HG03460 (cell line): ENCODE measurements around the gene ELFN1.

Source experiments
- ATAC-seq: cut with Tn5 transposase; IDR thresholded peaks from one replicate; pipeline ENCODE4 v1.9.1; 2021; ENCODE audit not compliant: unreplicated experiment

The ELFN1 gene

DNA sequence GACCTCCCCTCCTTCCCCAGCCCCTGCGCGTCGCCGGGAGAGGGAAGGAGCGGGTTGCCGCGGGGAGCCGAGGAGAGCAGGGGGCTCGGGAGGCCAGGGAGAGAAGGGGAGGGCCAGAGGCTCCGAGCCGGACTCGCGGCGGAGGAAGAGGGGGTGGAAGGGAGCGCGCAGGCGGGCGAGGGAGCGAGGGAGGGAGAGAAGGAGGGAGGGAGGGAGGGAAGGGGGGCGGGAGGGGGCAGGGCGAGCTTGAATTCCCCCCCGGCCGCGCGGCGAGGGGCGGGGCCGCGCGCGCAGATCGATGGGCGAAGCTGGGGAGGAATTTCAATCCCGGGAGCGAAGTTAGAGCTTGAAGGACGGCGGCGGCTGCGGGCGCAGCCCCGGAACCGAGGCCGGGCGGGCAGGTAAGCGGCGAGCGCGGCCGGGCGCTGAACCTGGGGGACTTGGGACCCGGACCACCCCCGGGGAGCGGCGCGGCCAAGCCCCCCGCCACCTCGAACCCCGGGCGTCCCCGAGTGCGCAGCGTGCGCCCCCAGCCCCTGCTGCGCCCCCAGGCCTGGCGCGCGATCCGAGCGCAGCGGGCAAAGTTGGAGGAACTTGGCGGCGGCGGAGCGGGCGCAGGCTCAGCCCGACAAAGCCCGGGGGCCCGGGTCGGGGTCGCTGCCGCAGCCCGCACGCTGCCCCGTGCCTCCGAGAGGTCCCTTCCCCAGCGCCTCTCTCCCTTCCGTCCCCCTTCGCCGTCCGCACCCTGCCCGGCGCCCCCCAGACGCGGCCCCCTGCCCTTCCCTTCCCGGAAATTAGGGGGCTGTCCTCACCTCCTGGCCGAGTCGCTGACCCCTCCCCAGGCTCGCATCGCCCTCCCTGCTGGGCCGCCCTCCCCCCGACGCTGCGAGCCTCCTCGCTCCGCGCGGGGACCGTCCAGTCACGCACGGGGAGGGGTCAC lies at the start of gene ELFN1:
TSS of gene ELFN1 (plus strand) at position 324 of the 940 bp plus-strand sequence. CDS start 74,320 bp downstream, outside the sequence.
- ATAC-seq: no peak

- no peak for ATAC-seq
These were observed 49.2 kb upstream of the ELFN1 start for GRCh38 chr7:1620835-1621234.

DNA sequence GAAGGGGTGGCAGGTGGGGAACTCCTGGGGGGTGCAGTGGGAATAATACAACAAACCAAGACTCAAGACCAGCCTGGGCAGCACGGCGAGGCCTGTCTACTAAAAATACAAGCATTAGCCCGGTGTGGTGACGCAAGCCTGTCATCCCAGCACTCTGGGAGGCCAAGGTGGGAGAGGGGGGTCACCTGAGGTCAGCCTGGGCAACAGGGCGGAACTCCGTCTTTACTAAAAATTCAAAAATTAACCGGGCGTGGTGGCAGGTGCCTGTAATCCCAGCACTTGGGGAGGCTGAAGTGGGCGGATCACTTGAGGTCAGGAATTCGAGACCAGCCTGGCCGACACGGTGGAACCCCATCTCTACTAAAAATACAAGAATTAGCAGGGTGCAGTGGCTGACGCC lies 48.4 kb upstream of the ELFN1 start:
- no peak for ATAC-seq

DNA sequence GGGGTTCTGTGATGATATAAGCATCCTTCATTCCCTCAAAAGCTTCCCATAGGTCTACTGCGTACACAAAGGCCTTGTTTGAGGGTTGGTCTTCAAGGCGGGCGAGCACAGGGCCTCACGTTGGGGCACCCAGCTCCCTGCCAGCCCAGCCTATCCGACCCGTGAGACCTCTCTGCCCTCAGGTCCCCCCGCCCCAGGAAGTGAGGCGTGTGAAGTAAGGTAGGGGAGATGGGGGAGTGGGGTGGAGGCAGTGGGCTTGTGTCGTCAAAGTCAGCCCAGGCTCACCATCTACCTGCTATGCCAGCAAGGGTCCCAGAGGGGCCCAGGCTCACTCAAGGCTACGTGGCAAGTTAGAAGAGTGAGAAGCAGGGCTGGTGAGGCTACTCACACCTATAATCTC lies 47.6 kb upstream of the ELFN1 start:
- no peak for ATAC-seq

GRCh38 chr7:1623810-1624209 lies 46.3 kb upstream of the ELFN1 start:
- no peak for ATAC-seq

DNA sequence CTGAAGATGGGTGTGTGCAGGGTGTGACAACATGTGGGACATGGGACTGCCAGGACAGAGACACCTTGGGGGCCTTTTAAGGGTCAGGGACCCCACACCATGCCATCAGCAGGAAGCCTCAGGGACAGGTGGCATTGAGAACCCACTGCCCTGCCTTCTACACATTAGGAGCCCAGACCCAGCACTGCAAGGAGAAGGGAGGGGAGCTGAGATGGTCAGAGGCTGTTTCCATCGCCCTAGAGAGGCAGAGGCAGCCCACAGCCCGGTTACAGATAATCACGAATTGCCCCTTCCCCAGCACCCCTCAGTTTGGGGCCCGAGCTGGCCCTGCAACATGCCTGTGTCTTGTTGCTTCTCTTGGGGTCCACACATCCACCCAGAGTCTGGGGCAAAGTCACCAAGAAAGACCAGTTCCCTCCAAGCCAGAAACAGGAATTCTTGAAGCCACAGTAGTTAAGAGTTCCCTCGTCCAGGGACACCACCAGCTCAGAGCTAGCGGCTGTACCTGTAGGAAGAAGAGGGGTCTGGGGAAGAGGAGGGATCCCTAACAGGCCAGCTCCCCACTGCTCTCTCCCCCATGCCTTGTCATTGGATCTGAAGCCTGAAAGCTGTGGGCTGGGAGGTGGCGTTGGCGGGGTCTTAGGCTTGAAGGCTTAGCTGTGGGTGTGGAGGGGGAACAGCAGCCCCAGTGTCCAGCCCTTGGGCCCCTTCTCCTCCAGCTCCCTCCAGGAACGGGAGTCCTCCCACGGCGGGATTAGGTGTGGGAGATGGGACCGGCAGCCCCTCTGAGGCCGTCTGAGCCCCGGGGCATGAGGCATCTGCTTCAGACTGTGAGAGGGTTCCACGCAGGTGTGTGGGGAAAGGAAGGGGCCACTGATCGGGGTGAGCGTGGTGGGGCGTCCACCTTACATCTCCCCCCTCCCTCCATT lies 44.8 kb upstream of the ELFN1 start:
- ATAC-seq: no peak

DNA sequence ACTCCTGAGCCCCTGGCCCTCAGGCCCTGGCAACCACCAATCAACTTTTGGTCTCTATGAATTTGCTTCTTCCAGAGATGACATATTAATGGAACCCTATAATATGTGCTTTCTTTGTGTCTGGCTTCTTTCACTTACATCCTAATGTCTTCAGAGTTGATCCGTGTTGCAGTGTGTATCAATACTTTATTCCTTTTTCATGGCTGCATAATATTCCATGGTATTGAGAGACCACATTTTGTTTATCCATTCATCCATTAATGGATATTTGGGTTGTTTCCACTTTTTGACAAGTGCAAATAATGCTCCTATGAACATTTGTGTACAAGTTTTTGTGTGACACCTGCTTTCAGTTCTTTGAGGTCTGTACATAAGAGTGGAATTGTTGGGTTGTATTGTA lies 43.3 kb upstream of the ELFN1 start:
- ATAC-seq: no peak

DNA sequence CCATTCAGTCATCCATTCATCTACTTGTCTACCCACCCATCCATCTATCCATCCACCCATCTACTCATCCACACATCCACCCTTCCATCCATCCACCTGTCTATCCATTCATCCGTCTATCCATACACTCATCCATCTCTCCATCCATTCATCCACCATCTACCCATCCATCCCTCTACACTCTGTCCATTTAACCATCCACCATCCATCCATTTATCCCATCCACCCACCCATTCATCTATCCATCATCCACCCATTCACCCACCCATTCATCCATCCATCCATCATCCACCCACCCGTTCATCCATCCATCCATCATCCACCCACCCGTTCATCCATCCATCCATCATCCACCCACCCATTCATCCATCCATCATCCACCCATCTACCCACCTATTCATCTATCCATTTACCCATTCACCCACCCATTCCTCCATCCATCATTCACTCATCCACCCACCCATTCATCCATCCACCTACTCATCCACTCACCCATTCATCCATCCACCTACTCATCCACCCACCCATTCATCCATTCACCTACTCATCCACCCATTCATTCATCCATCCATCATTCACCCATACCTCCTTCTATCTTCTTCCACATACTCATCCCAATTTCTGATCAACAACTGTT lies 39.3 kb upstream of the ELFN1 start:
- ATAC-seq: no peak

- no peak for ATAC-seq
These were observed 38.4 kb upstream of the ELFN1 start for GRCh38 chr7:1631678-1632077.

- no peak for ATAC-seq
These were observed 37.6 kb upstream of the ELFN1 start for GRCh38 chr7:1632506-1632905.

DNA sequence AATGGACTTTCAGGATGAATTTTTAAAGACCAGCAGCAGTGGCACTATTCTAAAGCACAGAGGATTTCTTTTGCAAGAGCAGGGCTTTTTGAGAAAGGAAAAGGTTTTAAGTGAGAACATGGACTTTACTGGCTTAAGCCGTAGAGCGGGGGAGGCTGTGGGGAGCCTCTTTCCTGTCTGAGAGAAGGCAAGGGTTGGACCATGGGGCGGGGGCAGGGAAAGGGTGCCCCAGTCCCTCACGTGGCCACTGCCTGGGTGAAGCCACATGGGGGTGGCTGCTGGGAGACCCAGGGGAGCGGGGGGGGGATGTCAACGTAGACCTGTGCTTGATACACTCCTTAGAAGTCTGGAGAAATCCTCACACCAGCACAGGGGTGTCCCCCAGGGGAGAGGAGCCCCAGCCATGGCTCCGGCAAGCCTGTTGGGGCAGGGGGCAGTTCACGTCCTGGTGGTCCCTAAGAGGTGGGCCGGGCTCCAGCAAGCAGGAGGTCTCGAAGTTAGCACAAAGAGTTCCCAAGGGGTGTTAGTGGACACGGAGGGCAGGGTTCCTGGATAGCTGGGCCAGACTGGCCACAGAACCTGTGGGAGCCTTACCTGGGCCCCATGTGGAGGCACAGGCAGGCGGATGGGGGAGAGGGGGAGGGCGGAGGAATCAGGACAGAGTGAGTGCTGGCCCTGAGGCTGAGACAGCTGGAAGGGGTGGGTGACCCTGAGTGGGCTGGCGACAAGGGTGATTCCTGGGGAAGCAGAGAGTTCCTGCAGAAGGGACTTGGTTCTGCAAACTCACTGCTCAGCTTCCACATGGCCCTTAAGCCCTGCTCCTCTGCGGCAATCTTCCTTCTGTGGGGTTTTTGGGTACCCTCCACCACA lies 36.9 kb upstream of the ELFN1 start:
- ATAC-seq: no peak

- no peak for ATAC-seq
These were observed 34.7 kb upstream of the ELFN1 start for GRCh38 chr7:1635401-1635800.

DNA sequence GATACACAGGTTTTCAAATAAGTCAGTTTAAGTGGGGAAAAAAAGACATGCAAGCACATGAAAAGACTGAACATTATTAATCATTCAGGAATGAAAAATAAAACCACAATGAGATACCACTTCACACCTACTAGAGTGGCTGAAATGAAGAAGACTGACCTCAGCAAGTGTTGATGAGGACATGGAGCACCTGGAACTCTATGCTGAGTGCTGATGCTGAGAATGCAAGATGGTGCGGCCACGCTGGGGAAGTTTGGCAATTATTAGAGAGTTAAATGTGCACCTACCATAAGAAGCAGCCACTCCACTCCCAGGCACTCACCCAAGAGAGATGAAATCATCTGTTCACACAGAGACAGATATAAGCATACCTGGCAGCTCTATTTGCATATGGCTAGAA lies 32.9 kb upstream of the ELFN1 start:
- ATAC-seq: no peak

DNA sequence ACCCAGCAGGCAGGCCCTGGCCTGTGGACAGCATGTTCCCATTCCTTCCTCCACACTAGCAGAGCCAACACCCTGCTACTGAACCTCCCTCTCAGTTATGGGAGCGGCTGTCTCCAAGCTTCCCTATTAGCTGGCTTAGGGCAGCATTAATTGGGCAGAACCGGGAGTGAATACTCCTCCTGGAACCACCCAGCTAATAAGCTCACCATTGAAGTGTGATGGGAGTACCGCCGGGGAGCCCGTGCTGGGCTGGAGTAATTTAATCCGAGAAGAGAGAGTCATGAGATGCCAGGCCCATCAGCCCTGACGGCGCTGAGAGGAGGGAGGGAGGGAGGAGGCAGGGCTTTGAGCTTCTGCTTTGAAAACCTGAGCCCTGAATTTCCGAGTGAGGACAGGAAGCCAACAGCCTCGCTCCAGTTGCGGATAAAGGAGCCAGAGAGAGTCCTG lies 31.8 kb upstream of the ELFN1 start:
- no peak for ATAC-seq

DNA sequence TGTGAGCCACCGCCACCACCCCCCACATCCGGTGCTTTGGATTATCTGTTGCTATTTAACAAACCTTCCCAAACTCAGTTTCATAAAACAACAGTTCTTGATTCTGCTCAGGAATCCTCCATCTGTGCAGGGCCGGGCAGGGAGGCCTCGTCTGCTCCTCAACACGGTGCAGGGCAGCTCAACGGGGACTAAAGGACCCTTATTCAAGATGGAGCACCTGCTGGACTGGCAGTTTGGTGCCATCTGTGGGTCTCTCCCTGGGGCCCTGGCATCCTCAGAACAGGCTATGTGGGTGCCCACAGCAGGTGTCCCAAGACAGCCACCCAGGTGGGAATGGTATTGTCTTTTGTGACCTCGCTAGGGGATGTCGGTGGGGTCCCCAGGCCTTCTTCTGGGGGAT lies 31.0 kb upstream of the ELFN1 start:
- no peak for ATAC-seq

- no peak for ATAC-seq
These were observed 30.4 kb upstream of the ELFN1 start for GRCh38 chr7:1639532-1640175.

GRCh38 chr7:1640376-1641172 lies 29.5 kb upstream of the ELFN1 start:
- no peak for ATAC-seq

- no peak for ATAC-seq
These were observed 28.9 kb upstream of the ELFN1 start for GRCh38 chr7:1641173-1641572.

GRCh38 chr7:1641661-1642260 lies 28.3 kb upstream of the ELFN1 start:
- no peak for ATAC-seq
